Mucosa of gallbladder (tissue), 1 donor: ENCODE results near the gene STARD3. TPM values are rescaled to one million over a fixed set of nuclear protein-coding genes. Genes with fewer than 3 reads are reported as not detected.

Source experiments
- DNase-seq: peaks from one replicate; pipeline ENCODE4 v3.0.0-alpha.2; 2020; ENCODE audit warnings: low spot score
- total RNA-seq: library from RNA; stranded (reverse); gene quantifications from one replicate; pipeline ENCODE4 v1.2.1, GENCODE V29; 2021
- donor health status: DM: no; HTN: no; CAD: no.

Gene STARD3
- total RNA-seq, 1 donor from 2014 or later: 82.2 TPM

DNA sequence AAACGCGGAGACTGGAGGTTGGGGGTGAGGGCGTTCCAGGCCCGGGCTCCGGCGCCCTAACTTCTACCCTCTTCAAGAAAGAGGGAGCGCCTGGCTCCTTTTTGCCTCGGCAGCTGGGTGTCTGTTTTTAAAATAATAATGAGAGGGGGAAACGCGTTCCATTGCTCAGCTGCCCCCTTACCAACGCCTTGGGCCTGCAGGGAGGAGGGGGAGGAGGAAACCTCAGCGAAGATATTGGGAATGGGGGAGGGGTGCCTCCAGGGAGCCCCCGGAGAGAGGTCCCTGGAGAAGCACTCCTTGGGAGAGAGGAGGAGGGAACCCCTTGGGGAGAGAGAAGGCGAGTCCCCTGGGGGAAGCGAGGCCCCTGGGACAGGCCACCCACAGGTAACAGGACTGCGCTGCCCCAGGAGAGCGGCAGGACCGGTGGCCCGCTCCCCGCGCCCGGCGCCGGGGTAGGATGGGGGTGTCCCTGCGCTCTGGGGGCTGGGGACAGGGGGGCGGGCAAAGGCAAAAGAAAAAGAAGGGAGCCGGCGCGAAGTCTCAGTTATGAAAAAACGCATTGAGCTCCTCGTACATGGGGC is 31.9 kb upstream of the STARD3 start:
- no peak for DNase-seq

GRCh38 chr17:39605492-39606433 is 31.2 kb upstream of the STARD3 start:
- no peak for DNase-seq

- no peak for DNase-seq
These were observed 30.4 kb upstream of the STARD3 start for GRCh38 chr17:39606434-39607056.

DNA sequence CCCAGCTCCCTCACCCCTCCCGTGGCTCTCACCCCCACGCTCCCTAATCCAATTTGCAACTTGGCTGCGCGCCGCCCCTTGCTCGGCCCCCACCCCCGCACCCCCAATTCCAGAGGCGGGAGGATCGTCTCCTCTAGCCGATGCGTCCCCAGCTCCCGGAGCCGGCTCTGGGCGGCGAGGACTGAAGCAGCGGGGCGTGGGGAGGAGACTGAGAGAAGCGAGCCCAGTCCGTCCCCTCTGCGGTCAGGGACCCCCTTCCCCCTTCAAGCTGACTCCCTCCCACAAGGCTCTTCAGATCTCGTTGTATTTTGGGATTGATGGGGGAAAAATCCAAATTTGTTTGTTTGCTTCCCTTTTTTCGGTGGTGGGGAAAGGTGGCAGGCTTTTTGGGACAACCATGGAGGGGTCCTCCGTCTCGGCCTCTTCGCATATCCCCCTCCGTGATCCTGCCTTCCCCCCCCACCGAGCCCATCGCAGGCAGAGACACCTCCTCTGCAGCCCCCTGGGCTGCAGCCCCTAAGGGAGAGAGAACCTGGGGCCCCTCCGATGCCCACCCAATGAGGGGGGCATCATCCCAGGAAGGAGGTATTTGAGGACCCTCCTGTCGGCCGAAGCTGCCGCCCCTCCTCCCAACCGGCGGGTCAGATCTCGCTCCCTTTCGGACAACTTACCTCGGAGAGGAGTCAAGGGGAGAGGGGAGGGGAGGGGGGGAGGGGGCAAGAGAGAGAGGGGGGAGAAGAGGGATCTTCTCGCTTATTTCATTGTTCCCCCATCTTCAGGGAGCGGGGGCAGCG is 29.7 kb upstream of the STARD3 start:
- no peak for DNase-seq

GRCh38 chr17:39607851-39608130 is 29.2 kb upstream of the STARD3 start, which contains the start of gene NEUROD2:
Gene NEUROD2, minus strand, starts transcription at chr17:39607920. Its CDS starts 1,321 bp downstream, at chr17:39606599.
- DNase-seq: no peak

DNA sequence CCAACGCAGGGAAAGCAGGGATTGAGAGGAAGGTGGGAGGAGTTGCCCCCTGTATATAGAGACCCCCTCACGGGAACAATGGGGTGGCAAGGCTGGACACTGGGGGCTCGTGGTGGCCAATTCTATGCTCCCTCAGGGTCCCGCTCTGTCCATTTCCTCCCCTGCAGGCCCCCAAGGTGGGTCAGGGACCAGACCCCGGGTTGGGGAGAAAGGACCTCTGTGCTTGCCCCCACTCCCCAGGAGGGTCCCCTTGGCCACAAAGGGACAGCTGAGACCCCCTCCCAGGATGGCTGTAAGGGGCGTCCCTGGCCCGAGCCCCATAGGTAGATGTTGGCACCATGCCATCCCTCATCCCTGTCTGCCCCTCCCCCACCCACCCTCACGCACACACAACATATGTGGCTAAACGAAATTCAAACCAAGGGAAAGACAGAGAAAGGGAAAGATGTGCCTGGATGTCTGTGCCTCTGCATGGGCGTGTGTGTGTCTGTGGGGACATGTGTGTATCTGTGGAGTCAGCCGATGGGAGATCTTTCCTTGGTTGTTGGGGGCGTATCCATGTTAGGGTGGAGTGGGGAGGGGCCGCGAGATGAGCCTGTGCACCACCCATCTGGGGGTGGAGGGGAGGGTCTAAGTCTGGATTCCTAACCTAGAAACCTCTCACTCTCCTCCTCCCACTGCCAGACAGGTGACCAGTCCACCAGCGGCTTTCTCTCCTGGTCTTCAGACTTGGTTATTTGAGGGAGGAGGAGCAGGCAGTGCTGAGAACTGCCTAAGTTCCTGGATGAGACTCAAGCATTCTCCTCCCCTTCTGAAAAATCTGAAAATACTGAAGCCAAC is 28.6 kb upstream of the STARD3 start:
- no peak for DNase-seq

- DNase-seq: no peak
These were observed 27.4 kb upstream of the STARD3 start for GRCh38 chr17:39609416-39610025.

GRCh38 chr17:39611401-39612112 is 25.4 kb upstream of the STARD3 start:
- no peak for DNase-seq

GRCh38 chr17:39612291-39612894 is 24.6 kb upstream of the STARD3 start:
- no peak for DNase-seq

GRCh38 chr17:39612935-39613464 is 23.9 kb upstream of the STARD3 start:
- DNase-seq: no peak

- no peak for DNase-seq
These were observed 22.3 kb upstream of the STARD3 start for GRCh38 chr17:39614545-39615157.

- no peak for DNase-seq
These were observed 21.5 kb upstream of the STARD3 start for GRCh38 chr17:39615434-39615833.

- no peak for DNase-seq
These were observed 19.9 kb upstream of the STARD3 start for GRCh38 chr17:39617100-39617445.

DNA sequence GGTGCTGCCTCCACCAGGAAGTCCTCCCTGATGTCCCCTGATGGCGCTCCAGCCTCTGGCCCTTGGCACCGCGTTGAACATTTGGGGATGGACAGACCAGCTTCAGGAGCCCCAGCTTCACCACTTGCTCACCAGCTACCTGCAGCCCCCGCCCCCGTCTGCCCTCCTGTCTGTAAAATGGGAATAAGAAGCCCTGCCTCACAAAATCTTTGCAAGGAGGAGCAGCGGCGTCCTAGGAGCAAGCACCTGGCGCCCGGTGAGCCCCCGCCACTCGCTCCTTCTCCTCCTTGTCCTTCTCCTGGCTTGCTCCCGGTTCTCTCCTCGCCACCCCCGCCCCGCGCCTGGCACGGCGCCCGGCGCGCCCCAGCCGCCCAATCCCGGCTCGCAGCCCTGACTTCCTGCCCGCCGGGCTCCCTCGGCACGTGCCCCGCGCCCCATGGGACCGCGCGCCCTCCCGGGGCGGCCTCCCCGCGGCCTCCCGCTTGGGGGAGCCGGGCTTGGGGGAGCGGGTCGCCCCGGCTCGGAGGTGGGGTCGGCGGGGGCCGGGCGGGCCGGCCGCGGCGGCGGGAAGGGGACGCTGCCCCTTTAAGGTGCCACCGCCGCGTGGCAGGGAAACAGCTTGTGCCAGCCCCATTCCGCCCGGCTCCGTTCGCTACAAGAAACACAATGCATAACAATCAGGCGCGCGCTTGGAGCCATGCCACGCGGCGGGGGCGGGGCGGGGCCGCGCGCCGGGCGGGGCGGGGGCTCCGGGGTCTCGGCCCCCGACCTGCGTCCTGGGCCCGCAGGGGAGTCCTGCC is 19.3 kb upstream of the STARD3 start:
- peak; percentile 70 for DNase-seq

DNA sequence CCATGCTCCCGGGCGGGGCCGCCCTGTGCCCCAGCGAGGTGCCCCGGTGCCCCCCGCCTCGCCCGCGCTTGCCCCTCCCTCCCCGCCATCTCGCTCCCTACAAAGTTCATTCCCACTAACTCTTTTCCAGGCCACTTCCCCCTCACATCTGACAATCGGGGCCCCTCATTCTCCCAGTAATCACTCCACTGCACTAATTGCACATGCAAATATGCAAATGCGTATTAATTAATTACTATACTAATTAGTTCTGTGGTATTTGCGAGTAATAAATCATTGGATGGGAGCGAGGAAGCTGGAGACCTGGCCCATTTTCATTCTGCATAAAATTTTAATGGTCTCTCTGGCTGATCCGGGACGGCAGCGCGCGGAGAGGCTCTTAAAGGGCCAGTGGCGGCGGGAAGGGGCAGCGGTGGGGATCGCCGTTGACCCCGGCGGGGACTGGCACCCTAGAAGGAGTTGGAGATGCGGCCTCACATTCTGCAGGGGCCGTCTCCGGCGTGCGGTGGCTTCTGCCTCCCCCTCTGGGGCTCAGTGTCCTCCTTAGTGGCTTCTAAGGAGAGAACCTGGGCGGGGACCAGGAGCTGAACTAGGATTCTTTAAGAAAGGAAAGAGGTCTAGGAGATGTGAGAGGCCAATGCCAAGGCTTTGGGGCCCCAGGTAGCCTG is 18.6 kb upstream of the STARD3 start:
- no peak for DNase-seq

DNA sequence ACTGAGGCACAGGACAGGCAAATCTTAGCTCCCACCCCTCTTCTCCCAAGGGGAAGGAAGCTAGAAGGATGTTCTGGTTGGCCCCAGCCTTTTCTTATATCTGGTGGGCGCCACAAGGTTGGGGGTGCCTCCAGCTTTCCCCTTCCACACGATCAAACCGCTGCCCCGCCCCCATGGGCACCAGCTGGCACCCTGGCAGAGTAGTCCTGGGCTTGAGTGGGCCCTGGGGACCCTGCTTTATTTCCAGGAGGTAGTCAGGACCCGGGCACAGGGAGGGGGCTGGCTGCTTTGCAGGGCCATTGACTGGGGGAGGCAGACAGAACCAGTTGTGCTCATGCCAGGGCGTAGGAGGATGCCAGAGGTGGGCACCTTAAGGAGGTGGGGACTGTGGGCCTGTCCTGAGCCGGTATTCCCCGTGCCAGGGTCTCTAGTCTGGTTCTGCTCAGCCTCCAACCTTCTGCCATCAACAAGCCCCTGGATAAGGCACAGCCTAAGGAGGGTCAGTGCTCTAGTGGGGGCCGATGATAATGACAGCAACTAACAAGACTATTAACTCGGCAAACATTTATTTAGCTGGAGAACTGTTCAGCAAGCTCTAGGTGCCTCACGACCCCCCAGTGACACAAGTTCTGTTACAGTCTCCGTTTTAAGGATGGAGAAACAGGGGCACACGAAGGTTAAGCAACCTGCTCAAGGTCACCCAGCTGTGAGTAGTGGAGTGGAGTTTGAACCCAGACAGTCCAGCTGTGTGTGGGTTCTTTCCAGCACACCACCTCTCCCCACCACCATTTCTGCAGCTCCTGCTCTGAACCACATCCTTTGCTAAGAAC is 17.8 kb upstream of the STARD3 start:
- DNase-seq: no peak

DNA sequence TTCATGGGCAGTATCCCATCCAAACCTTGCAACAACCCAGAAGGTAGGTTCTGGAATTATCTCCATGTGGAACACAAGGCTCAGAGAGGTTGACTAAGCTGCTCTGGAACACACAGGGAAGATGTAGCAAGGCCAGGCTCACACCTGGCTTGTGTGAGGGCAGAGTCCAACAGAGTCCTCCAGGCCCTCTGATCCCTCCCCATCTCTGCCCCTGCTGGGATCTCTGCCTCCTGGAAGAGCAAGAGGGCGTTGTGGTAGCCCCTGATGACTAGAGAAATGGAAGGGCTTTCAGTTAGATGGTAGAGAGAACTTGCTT is 17.2 kb upstream of the STARD3 start:
- DNase-seq: no peak
